ENCODE measurements around the gene SLC30A2.

The SLC30A2 gene

DNA sequence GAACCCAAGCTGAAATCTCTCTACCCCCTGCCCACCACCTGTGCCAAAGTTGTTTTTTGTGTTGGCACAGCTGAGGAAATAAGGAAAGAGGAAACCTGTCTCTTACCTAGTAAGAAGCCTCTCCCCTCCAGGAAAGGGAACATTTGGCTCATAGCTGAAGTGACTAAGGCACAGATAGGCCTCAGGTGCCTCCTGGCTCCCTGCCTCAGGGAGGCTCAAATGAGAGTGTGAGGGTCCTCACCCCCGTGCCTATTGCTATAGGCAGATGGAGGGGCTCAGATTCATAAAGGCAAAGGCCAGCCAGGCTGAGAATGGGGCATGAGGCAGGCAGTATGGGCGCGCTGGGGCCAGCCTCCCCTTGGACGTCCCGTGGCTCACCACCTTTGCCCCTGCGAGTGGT, 7.4 kb downstream of the SLC30A2 start:
- no peak for DNase-seq

DNA sequence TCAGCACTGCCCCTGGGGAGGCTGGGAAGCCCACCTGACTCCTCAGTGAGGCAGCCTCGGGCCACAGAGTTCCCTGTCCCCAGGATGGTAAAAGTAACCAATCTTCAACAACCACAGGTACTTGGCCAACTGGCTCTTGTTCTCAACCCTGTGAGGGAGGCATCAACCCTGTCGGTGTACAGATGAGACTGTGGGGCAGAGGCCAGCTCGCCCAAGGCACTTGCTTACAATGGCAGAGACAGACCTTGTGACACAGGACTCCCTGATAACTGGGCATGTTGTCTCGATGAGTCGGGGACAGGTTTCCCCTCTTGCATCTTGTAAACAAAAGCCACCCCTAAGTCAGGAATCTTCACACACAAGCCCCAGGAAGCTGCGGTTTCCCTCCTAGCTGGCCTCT, 8.0 kb downstream of the SLC30A2 start:
- no peak for DNase-seq

DNA sequence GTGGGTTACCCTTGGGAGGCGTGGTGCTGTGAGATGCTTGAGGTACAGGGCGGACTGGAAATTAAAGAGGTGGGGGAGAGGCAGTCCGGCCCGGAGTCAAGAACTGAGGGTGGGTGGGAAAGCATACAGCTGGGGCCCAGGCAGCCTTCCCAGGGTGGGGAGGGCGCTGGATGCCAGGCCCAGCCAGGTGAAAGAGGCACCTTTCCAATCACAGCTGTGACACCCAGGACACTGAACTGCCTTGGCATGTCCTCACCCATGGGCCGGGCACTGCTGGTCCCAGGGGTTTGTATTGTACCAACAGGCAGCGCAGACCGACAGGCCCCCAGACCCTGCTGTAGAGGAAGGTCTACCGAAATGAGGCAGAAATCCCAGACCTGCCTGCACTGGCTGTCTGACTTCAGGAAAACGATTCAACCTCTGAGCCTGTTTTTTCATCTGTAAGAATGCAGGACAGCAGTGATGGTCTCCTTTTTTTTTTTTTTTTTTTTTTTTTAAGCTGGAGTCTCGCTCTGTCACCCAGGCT, 9.1 kb downstream of the SLC30A2 start:
- no peak for DNase-seq

DNA sequence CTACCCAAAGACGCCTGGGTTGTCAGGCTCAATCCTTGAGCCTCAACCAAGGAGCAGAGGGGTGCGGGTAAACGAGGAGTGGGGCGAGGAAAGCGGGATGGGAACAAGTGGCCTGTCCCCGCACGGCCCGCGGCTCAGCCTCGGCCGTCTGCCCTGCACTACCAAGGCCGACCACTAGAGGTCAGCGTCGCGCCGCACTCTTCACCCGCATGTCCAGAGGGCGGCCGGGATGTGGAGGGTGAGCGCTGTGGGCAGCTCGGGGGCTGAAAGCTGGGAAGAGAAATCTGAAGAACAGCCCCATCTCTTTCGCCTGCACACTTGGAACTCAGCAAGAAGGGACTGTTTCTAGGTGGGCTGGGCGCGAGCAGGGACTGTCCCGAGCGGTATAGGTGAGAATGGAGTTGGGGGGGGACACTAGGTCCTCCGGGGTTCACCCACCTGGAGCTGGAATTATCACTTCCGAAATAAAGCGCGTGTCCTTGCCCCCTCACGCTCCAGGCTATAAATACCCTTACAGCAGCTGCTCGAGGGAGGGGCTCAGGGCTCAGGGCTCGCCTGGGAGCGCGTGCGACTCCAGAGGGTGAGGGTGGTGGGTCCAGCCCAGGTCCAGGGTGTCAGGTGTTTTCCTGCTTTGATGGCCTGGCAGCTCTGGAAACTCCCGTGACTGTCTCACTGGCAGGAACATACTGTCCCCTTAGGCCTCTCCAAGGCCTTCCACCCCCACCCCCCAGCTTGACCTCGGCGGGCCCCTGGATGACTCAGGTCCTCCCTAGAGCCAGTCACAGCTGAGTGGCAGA, 9.8 kb downstream of the SLC30A2 start:
- DNase-seq = peak; percentile 55 to 69 (median 59)

DNA sequence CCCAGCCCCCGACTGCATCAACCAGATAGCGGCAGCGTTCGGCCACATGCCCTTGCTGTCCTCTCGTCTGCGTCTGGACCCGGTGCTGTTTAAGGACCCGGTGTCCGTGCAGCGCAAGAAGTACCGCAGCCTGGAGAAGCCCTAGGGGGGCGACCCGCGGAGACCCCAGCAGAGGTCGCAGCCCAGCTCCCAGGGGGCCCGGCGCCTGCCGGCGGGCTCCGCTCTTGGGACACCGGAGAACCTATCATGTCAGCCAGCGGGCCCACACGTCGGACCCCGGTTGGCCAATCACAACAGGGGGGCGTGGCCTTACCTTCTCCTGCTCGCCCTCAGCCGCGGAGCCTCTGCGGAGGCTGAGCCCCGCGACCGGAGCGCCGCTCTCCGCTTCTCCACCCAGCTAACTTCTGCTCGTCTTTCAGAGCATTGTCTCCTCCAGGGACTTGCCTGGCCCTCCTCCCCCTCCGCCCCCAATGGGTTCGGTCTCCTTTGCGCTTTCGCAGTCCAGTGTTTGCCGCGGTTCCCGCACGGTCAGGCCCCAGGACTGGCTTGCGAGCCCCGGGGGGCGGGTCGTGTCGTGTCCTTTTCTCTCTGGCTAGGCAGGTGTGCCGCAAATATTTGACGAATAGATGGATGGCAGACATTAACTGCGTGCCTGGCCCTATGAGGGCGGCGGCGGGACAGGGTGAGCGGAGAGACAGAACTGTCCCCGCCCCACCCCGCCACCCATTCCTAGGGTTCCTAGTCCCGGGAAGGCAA, 10.5 kb downstream of the SLC30A2 start:
- peak; percentile 85 to 94 (median 88) for DNase-seq

DNA sequence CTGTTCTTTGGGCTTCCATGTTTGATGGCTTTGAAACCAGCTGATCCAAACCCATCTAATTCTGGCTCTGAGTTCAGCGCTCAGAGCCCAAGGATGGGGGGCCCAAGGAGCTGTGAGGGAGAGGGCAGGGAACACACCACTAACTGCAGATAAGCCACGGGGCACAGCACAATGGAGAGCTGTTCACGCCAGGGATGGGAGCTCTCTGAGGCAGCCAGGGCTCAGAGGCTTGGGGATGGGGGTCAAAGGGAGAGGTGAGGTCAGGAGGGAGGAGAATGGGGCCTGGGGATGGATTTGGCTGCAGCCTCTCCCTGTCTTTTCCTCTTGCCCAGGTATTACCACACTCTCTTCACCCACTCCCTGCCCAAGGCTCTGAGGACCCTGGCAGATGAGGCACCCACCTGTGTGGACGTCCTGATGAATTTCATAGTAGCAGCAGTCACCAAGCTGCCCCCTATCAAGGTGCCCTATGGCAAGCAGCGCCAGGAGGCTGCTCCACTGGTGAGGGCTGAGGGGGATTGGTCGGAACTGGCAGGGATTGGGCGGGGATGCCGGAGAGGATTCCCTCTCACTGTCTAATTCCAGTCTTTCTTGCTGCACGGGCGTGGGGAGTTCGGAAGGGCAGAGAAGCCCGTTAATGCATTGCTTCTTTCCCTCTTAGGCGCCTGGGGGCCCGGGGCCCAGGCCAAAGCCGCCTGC, 11.3 kb downstream of the SLC30A2 start:
- DNase-seq = no peak

DNA sequence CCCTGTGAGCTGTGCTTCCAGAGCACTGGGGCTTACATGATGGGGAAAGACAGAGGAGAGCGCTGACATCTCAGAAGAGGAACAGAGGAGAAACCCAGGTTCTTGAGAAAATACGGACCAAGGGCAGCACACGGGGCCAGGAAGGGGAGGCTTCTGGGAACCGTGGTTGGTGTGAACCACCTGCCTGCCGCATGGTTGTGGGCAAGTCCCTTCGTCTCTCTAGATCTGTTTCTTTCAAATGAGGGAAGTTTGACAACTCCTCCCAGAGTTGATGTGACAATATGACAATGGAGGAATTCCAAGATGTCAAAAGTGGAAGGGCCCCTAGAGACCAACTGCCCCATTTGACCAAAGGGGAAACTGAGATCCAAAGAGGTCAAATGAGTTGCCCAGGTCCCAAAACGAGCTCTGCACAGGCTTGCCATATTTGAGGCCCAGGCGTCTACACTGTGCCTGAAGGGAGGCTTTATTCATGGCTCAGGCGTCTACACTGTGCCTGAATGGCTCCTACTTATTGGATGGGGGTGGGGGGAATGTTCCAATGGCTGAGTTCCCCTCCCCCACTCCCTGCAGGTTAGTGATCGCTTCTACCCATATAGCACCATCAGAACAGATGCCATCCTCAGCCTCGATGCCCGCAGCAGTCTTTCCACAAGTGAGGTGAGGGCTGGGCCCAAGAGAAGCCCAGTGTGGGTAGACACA, 13.1 kb downstream of the SLC30A2 start:
- no peak for DNase-seq

DNA sequence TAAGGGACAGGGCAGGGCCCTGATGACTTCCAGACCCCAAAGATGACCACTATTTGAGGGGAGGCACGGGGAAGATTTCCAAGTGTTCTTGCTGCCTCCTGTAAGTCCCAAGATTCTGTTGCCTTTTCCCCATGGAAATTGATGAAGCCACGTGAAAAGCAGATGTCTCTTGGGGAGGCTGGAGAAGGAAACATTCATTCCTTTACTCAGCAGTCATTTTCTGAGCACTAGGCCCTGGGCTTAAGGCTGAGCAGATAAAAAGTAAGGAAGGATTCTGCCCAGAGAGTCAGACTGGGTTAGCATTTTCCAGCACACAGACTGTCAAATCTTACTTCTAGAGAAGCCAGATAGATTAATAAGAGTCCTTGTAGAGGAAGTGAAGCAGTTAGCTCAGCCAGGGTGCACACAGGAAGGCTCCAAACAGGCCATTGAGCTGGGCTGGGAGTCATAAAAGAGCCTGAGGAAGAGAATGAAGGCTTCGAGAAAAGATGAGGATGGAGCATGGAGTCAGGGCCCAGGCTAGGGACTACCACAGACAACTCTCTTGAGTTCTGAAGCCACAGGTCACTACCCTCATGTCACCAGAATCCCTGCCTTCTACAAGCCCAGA, 14.2 kb downstream of the SLC30A2 start:
- DNase-seq = no peak

DNA sequence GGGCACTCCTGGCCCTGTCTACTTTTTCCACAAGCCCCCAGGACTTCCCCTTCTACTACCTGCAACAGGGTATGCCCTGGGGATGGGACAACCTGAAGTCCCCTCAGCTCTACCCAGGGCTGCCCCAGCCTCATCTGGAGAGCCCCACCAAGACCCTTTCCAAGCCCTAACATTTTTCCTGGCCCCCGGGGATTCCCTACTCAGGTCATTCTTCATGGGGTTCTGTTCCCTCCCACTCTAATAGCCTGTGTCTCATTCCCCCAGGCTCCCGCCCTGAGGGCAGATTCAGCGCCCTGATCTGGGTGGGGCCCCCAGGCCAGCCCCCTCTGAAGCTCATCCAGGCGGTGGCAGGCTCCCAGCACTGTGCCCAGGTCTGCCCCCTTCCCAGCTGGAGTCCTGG, 14.7 kb downstream of the SLC30A2 start:
- DNase-seq = no peak

DNA sequence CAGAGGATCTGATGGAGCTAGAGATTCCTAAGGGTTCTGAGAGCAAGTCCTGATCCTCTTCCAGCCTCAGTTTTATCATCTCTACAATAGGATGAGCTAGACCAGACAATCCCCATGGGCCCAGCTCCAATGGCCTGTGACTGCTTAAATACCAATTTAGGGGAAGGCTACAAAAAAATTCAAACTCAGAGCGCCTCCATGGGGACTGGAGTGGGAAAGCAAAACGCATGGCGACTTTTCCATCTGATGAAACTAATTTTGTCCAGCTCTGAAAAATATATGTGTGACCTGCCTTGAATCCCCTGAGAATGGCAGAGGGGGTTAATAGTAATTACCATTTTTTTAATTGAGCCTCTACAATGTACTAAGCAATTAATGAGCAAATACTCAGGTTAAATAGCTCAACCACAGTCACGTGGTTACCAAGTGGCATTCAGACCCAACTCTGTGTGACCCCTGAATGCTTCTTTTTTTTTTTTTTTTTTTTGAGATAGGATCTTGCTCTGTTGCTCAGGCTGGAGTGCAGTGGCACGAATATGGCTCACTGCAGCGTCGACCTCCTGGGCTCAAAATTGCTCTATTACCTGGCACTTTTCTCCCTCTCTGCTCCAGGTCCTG, 15.9 kb downstream of the SLC30A2 start:
- DNase-seq = no peak

DNA sequence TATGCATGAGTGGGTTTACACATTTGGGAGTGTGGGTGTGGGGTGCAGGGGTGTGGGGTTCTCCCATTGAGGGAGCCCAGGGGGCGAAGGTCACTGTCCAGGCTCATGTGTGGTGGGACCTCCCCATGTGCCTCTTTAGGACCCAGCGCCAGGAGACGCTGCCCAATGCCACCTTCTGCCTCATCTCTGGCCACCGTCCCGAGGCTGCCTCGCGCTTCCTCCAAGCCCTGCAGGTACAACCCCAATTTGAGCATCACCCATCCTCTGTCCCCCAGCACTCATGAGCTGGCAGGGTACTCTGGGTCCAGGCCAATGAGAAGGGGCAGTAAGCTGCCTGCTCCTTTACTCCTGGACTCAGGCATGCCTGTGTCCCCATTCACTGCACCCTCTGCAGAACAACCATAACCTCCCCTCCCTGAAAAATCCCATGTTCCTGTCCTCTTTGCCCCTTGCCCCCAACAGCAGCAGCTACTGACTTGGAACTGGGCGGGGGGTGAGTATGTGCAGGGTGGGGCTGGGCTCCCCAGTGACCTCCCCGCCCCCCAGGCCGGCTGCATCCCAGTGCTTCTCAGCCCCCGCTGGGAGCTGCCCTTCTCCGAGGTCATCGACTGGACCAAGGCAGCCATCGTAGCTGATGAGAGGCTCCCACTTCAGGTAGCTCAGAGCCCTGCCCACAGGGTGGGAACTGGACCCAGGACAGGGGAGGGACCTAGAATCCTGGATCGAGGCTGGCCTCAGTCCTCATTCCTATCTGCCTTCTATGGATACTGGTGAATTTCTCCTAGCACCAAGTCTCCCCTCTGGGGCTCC, 16.7 kb downstream of the SLC30A2 start:
- DNase-seq = no peak

DNA sequence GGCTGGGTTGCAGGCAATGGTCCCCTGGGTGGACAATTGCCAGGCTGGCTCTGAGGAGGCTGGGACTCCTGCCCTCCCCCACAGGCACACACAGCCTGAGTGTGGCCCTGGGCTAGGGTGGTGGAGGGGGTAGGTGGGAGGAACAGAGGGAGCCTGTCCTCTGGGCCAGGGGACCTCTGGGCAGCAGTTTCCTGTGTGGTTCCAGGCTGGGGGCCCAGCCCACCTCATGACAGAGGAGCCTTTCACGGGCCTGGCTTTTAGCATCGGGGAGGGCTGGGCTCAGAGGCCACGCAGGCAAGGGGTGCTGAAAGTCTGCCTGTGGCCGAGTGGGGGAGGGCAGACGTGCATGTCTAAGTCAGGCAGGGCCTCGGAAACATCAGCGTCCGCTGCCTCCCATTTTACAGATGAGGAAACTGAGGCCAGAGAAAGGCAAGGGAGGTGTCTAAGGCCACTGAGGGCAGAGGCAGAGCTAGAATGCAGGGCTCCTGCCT, 17.4 kb downstream of the SLC30A2 start:
- no peak for DNase-seq

DNA sequence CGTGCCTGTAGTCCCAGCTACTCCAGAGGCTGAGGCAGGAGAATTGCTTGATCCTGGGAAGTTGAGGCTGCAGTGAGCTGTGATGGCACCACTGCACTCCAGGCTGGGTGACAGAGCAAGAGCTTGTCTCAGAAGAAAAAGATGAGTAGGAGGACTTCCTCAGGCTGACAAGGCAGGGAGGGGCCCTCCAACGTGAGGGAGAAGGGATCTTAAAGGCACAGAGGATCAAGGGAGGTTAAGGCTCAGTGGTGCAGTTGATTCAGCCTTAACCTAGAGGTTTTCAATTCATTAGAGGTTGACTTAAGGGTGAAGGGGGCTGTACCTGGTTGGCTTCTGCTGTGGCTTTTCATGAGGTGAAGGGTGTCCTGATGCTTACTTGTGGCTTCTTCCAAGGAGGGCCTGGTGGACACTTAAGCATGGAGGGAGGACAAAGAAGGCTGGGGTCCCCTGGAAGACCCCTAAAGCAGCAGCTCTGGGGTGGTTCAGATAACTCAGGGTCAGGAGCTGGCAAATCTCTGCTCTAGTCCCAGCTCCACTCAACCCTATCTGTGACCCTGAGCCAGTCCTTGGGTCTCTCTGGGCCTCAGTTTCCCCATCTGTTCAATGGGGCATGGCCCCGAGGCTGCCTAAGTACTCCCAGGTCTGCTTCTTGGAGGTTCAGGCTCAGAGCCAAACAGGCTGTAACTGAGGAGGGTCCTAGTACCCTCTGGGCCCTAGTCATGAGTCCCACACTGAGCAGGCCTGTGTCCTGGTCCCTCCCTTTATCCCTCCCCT, 18.0 kb downstream of the SLC30A2 start:
- no peak for DNase-seq

DNA sequence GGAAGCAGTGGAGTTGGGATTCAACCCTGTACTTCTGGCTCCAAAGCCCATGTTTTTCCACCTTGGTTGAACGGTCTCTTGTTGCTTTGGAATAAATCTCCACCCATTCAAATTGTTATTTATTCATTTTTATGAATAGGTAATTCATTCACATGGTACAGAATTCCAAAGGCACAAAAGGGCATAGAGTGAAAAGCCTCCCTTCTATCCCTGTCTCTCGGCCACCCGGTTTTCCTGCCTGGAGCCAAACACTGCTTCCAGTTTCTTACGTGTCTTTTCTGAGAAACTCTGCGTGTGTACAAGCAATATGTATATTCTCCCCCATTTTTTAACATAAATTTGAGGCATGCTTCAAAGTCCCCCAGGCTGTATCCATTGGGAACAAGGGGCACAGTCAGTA, 20.4 kb downstream of the SLC30A2 start:
- DNase-seq = no peak

DNA sequence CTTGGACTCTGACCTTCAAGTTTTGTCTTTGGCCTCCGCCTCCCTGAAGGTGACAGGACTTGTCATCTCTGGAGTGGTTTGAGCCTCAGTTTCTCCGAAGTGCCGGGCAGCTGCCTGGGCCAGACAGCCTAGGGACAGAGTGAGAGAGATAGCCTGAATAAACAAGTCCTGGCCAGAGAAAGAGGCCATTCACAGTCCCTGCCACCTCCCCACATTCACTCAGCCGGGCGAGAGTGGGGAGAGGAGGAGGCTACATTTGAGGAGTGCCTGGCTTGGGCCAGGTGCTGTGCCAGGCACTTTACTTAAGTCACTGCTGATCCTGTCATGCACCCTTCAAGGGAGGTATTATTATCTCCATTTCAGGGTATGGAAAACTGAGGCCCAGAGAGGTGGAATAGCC, 20.9 kb downstream of the SLC30A2 start:
- DNase-seq = no peak

DNA sequence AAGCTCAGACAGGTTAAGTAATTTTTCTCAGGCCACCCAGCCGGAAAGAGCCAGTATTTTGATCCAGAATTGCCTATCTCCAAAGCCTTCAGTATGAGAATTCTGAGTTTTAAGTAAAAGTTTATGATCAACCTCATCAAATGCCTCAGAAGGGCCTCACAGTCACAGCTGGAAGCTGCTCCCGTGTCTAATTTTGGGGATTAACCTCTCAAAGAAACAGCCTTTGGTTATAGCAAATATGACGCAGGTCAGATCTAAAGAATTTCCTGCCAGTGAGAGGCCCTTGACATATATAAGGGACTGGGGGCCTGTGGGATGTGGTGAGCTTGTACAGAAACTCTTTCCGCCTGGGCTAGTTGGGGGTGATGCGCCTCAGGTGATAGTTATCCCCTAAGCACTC, 22.1 kb downstream of the SLC30A2 start:
- no peak for DNase-seq

DNA sequence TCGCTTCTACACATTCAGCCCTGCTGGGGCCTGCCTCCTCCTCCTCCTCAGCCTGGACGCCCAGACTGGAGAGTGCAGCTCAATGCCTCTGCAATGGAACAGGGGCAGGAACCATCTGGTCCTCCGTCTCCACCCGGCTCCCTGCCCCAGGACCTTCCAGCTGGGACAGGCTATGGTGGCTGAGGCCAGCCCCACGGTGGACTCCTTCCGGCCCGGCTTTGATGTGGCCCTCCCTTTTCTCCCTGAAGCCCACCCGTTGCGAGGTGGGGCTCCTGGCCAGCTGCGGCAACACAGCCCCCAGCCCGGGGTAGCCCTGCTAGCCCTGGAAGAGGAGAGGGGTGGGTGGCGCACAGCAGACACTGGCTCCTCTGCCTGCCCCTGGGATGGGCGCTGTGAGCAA, 22.9 kb downstream of the SLC30A2 start:
- no peak for DNase-seq

DNA sequence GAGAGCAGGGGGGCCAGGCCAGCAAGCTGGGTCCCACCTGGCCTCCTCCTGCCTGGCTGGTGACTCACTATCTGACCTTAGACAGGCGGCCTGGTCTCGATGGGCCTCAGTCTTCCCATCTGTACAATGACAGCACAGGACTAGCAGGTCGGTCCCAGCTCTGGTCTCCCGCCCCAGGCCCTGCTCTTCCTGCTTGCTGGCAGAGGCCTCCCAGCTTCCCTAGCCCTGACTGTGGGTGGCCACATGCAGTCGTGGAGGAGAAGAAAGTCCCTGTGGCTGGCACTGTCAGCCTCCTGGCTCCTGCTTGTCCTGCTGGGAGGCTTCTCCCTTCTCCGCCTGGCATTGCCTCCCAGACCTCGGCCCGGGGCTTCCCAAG, 23.5 kb downstream of the SLC30A2 start:
- no peak for DNase-seq

DNA sequence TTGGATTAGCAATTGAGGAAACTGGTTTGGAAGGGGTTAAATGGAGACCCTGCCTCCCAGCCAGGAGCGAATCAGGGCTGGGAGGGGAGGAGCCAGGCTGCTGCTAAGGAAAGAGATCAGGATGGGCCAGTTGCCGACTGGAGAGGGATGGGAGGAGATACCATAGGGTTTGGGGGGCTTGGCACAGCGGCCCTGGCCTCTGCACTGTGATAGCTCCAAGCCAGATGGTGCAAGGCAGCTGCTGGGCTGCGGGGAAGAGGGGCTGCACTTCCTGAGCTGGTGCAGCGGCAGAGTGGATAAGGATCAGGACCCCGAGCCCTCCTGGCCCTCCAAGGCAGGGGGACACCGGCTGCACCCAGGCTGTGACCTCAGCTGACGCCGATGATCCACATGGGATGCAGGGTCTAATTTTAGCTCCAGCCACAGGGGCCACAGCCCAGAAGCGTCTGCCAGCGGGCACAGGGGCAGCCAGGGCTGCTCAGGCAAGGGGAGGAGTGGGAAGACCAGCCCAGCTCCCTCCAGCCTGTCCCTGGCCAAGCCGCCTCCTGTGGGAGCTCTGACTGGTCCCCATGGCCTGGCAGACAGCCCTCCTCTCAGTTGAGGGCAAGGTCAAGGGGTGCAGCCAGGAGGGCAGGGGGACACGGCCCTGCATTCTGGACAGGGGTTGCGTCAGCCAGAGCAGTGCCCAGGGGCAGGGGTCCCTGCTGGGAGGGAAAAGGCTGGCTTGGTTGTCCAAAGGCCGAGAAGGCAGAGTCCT, 24.1 kb downstream of the SLC30A2 start, which contains the start of gene EXTL1:
Gene EXTL1 (plus strand): TSS at position 129 of the 757 bp plus-strand sequence. CDS start 872 bp downstream, outside the sequence.
- no peak for DNase-seq

Data from T-helper 2 cell (primary cell).